NCI-H1092 treated with DMSO at 0.1 percent for 48 hours (cell line): ENCODE measurements around the gene PMVK.

Experiments used
- DNase-seq: peaks from one replicate; lab custom pipeline; 2025; lab: John Stamatoyannopoulos, UW

PMVK gene

GRCh38 chr1:154945962-154946850, 9.7 kb upstream of the PMVK start:
- no peak for DNase-seq

DNA sequence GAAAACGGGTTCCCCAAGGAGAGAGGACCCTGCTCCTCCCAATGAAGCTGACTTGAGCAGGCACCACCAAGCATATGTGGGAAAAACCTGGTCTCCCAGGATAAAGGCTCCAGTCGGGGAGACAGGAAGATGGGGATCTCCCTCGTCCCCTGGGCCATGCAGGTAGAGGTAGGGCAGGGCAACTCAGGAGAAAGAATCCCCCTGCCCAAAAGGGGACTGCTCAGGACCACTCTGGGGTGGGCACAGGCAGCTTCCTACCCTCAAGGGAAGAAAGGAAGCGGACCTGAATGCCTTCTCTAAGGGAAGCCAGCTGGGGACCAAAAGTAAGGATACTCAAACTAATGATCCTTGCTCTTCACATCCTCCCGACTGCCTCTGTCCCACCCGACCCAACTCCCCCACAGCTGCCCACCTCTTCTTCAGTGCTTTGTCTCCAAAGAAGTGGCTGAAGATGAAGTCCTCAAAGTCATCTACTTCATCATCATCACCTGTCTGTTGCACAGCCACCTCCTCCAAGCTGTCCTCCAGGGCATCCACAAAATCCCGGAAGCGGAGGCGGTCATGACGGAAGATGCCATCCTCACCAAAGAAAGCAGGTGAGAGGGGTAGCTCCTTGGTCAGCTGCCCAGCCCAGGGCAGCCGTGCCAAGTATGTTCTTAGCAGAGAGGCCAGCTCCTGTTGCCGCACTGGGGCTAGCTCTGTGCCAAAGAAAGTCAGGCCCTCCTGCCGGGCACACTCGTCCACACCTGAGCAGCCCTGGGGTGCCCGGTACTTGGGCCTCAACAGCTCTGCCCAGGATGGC, 8.8 kb upstream of the PMVK start:
- no peak for DNase-seq

- DNase-seq = no peak
Measured at GRCh38 chr1:154944401-154945159, 8.1 kb upstream of the PMVK start.

- peak; percentile 45 for DNase-seq
Measured at GRCh38 chr1:154943649-154944400, 7.3 kb upstream of the PMVK start.

DNA sequence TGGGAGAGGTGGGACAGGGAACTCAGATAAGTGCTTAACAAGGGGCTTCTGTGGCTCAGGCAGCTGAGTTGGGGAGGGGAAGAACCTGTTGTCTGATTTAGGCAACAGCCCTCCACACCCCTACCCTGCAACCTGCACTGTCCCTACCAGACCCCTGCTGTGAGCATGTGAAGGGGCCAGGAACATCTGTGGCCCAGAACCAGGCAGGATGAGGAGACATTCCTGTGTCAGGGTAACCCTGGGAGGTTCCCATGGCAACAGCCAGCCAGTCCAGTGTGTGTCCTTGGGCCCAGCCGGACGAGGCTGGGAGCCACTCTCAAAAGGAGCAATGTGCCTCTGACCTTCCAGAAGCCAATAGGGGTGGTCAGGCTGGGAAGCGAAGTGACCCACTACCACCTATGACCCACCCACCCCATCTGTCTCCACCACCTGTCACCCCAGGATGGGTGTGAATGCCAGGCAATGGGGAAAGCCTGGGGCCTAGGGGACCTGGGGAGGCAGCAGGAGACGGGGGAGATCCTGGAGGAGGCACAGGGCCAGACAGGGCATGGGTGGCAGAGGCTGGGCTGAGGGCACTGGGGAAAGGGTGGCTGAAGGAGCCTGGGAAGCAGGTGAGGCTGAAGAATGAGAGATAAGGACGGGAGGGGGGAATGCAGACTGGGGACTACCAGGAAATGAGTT, 5.0 kb upstream of the PMVK start:
- no peak for DNase-seq

- no peak for DNase-seq
Measured at GRCh38 chr1:154940651-154941194, 4.2 kb upstream of the PMVK start.

DNA sequence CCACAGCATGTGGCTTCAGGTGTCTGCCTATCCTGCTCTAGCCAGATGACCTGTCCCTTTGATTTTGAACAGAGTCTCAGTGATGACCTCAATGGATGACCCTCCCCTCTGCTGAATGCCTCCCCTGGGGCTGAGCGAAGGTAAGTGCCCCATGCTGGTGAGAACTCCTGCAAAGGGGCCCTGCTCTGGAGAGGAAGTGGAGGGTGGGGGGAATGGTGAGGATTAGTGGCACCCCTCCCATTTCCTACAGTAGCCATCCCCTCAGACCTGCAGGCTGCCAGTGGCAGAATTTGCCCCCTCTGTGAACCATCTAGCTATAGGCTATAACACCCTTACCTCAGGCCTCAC, 3.7 kb upstream of the PMVK start:
- DNase-seq = no peak

GRCh38 chr1:154938604-154939399, 2.3 kb upstream of the PMVK start:
- DNase-seq = no peak

DNA sequence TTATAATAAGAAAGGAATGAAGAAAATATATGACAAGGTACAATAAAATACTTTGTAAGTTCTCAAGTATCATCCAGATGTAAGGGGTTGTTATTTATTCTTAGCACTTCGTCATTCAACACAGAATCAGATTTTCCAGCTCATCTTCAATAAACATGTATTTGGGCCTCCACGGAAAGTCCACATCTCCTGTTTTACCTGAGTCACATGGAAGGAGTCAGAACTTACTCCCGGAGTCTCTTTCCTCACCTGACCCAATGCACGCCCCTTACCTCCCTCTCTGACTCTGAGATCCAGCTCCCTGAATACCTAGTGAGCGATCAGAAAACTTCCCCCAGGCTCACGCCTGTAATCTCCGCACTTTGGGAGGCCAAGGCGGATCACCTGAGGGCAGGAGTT, 1.5 kb upstream of the PMVK start:
- no peak for DNase-seq

DNA sequence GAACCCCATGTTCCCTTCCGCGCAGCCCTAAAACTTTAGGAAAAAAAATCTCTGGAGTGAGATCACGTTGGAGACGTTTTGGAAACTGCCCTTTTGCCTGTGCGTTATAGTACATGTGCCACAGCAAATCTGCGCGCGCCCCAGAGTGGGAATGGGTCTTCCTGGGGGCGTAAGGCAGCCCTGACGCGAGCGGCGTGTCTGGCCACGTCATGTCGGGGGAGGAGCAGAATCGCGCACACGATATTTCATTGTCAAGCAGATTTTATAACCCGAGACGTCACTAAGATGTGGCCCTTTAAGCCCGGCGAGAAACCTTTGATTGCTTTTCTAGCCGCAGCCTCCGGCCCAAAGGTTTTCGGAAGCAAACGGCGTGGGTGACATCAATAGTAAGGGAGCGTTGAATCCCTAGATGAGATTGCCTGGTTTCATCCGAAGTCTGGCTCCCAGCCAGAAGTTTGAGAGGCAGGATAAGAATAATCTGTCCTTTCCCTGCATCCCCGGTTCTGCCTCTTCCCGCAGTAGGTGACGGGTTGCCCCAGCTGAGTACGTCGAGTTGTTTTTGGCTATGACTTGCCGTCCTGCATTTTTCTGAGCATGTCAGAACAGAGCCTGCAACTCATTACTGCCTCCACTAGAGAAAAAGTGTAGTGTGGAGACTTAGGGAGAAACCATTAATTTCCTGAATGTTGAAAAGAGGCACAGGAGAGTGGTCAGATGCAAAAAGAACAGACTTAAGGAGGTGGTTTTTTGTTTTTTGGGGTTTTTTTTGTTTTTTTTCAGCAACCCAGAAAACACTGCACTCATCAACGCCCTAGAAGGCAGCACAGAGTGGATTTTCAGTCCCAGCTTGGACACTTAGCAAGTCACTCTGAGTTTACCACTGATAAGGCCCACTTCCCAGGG, 817 bp upstream of the PMVK start:
- DNase-seq = peak; percentile 98

- DNase-seq = no peak
Measured at GRCh38 chr1:154935749-154936554, 567 bp downstream of the PMVK start.

DNA sequence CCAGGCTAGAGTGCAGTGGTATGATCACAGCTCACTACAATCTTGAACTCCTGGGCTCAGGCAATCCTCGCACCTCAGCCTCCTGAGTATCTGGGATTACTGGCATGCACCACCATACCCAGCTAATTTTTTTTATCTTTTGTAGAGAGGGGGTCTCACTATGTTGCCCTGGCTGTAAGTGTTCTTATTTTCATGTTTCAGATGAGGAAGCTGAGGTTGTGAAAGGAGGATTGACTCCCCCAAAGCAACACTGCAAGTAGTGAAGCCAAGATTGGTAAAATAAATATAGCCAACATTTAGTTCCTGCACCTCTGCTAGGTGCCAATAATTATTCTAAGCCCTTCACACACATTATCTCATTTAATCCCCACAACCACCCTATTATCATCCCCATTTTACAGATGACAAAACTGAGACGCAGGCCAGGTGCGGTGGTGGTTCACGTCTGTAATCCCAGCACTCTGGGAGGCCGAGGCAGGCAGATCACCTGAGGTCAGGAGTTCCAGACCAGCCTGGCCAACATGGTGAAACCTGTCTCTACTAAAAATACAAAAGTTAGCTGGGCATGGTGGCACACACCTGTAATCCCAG, 2.1 kb downstream of the PMVK start:
- no peak for DNase-seq

DNA sequence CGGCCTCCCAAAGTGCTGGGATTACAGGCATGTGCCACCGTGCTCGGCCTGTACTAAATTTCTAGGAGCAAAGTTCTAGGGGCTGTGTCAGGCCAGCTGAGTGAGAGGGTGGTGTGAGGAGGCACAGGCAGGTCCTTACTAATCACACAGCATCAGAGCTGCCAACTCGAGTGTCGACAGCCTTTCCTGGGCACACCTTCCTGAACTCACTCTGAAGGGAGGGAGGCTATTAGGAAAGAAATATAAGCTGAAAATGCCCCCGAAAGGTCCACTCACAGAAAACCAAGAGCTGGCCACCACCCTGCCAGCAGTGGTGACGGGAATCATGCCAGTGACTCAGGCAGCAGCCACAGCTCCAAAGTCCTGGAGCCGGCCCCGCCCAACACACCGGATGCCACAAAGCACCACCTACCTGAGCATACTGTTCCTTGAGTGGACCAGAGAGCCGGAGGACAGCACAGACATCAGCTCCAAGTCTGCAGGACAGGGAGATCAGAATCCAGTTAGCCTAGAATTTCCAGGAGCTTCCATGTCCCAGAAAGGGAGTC, 4.5 kb downstream of the PMVK start:
- no peak for DNase-seq

DNA sequence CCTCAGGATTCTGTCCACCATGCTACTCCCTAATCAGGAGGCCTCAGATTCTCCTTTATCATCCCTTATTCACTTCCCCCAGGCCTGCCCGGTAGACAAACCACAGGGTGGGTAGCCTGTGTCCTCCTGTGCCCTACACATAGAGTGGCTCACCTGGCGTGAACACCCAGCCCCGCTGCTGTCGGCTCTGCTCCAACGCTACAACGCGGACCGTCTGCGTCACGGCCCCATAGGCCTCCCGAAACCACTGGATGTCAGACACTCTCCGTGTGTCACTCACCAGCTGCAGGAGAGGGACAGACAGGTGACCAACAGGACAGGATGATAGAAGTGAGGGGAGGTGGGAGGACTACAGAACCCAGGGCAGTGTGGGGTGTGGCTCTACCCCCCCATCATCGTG, 10.3 kb downstream of the PMVK start:
- no peak for DNase-seq

DNA sequence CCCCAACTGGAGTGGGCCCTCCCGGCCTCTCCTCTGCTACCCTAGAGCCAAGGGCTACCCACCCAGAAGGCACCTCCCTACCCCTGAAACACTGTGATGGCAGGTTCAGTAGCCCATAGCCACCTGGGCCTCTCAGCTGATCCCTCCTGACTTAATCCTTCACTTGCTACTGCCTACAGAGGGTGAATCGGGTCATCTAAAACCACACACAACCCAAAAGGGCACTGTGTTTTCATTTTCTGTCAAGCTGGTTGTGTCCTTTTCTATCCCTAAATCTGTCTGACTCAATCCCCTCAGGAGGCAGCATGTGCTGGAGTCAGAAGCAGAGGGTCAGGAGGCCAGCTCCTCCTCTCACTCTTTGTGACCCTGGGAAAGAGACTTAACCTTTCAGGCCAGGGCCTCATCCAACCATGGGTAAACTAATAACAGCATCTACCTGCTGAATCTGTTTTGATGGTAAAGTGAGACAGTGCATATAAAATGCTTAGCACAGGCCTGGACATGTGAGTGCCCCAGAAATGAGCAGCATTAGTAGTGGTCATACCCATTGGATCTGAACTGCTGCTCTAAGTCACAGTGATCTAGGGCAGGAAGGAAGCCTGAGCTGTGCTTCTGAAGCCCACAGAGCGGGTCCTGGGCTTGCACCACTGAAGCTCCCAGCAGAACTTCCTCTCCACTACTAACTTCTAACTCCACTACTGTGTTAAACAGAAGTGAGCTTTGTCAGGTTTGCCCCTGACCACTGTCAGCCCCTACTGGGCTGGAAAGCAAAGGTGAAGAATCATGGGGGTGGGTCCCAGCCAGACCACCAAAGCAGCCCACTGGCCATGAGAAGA, 11.0 kb downstream of the PMVK start:
- DNase-seq = no peak

DNA sequence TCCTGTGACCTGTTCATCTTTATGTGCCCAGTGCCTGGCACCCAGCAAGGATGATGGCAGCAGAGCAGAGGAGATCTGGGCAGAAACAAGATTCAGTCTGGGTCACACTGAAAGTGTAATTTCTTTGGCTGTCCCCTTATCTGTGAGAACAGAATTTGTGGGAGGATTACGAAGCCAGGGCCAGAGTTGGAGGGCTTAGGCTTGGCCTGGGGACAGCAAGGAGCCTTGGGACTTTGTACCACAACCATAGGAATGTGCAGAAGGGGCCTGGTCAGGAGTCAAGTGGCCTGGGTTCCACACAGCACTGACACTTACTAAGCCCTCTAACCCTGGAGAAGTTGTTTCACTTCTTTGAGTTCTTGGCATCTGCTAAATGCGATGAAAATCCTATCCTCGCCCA, 12.8 kb downstream of the PMVK start:
- DNase-seq = no peak

DNA sequence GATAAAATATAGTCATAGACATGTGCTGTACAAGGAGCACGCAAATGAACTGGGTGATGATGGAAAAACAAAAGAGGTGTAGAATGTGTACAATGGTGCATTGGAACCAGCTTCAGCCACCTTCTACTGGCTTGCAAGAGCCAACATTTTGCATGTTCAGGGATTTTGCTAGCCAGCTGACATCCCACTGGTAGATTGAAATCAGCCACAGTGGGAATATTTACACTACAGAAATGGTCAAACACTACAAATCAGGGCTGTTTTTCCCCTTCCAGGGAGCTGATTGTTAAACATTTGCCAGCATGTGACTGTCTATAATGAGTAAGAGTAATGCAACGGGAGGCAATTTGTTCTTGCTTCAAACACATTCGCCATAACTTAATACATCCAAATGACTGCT, 23.2 kb downstream of the PMVK start:
- no peak for DNase-seq
